ENCODE results near the gene LRP2BP.

The LRP2BP gene

DNA sequence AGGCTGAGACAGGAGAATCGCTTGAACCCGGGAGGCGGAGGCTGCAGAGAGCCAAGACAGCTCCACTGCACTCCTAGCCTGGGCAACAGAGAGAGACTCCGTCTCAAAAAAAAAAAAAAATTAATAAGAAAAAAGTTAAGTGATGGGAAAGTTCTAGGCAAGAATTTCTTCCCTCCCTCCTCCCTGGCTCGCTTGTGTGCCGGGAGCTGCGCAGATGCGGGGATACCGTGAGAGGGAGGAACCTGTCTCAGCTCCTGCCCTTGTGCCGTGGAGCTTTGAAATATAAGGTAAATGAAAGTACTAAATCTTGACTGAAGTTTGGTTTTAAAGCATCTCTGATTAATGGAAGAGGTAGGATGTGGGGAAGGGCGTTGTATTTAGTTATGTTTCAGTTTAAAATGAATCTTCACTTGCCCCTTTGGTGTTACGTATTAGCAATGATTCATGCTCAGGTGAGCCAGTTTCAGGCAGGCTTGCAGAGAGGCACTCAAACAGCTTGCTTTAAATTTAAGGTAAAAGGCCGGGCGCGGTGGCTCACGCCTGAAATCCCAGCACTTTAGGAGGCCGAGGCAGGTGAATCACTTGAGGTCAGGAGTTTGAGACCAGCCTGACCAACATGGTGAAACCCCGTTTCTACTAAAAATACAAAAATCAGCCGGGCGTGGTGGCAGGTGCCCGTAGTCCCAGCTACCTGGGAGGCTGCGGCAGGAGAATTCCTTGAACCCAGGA lies 31.4 kb upstream of the LRP2BP start:
- no peak overlapping the region for H3K4me2 ChIP-seq (ENCODE audit: low read depth, low read length)
- peaks cover 36% of the 10 kb centered on the region for H3K79me2 ChIP-seq (ENCODE audit: low read length)
- no peaks in the 10 kb centered on the region for H3K9me2 ChIP-seq (replicated peaks; ENCODE audit: insufficient read depth, low read length)
- no peak overlapping the region for H3K4me3 ChIP-seq (ENCODE audit: low read length)
- no peak overlapping the region for H3K27ac ChIP-seq (ENCODE audit: low read length)
- no peak for DNase-seq
- no peaks in the 10 kb centered on the region for H4K20me1 ChIP-seq (ENCODE audit: insufficient read depth, low read length)
- no peaks in the 10 kb centered on the region for H3K9me3 ChIP-seq (replicated peaks; ENCODE audit: insufficient read depth, low read length)
- H3F3A ChIP-seq (ENCODE audit: insufficient read depth, low read length): peaks cover 2% of the 10 kb centered on the region; the same call in 1 of the 2 replicates
- no peaks in the 10 kb centered on the region for H3K36me3 ChIP-seq (replicated peaks; ENCODE audit: insufficient read depth, low read length)
- H2AFZ ChIP-seq (ENCODE audit: low read length): no peak overlapping the region
- peaks cover 10% of the 10 kb centered on the region for H3K4me1 ChIP-seq (ENCODE audit: low read length)
- no peaks in the 10 kb centered on the region for H3K27me3 ChIP-seq (replicated peaks; ENCODE audit: insufficient read depth, low read length)
- TF ChIP-seq, protein P1, sequence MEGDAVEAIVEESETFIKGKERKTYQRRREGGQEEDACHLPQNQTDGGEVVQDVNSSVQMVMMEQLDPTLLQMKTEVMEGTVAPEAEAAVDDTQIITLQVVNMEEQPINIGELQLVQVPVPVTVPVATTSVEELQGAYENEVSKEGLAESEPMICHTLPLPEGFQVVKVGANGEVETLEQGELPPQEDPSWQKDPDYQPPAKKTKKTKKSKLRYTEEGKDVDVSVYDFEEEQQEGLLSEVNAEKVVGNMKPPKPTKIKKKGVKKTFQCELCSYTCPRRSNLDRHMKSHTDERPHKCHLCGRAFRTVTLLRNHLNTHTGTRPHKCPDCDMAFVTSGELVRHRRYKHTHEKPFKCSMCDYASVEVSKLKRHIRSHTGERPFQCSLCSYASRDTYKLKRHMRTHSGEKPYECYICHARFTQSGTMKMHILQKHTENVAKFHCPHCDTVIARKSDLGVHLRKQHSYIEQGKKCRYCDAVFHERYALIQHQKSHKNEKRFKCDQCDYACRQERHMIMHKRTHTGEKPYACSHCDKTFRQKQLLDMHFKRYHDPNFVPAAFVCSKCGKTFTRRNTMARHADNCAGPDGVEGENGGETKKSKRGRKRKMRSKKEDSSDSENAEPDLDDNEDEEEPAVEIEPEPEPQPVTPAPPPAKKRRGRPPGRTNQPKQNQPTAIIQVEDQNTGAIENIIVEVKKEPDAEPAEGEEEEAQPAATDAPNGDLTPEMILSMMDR (IDR thresholded peaks at IDR 0.05; ENCODE audit: low read length): no peak
- no peak for TF ChIP-seq EZH2 (optimal IDR thresholded peaks at IDR 0.05; ENCODE audit: low read depth, low read length)
- H3K9ac ChIP-seq (ENCODE audit: low read length): no peak overlapping the region

DNA sequence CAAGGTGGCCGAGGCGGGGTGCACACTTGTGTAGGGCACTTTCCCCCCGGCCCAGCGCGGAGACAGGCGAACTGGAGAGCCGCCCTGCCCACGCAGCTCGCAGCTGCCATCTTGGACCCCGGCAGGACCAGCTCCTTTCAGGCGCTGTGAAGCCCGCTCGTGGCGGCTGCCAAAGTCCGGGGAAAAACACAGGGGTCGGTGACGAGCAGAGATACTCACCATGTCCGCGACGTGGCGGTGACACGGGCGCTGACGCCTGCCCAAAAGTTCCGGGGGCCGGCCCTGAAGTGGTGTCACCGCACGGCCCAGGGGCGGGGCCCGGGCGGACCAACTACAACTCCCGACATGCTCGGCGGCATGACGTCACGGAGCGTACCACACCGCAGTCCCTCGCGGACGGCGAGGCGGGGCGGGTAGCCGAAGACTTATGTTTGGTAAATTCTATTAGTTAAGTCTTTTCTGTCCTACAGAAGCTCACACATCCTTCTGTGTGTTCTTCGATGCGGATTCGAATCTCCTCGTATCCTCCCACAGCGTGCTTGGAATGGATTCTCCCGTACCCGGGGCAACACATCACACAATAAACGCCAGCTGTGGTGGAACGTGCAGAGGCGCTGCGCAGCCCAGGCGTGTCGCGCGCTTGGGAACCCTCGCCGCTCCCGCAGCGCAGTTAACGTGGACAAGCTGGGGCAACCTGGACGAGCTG lies 30.1 kb upstream of the LRP2BP start, which contains the start of gene UFSP2:
UFSP2 (minus strand) TSS at position 318 of the 706 bp plus-strand sequence; CDS start at position 222, 96 bp downstream.
- Histone ChIP-seq H3K27ac (ENCODE audit: low read length) (peak within 1 kb of the TSS; percentile 84), H3K79me2 (ENCODE audit: low read length) (peaks cover 49% of the 10 kb centered on the region), H3K27me3 (replicated peaks; ENCODE audit: insufficient read depth, low read length) (no peaks in the 10 kb centered on the region), H4K20me1 (ENCODE audit: insufficient read depth, low read length) (no peaks in the 10 kb centered on the region), H3K9me3 (replicated peaks; ENCODE audit: insufficient read depth, low read length) (no peaks in the 10 kb centered on the region), H3K9me2 (replicated peaks; ENCODE audit: insufficient read depth, low read length) (no peaks in the 10 kb centered on the region), H3K4me1 (ENCODE audit: low read length) (peaks cover 23% of the 10 kb centered on the region), H3K36me3 (replicated peaks; ENCODE audit: insufficient read depth, low read length) (no peaks in the 10 kb centered on the region; the same call in 1 of the 2 replicates), H3K4me2 (ENCODE audit: low read depth, low read length) (peak within 1 kb of the TSS; percentile 85), H3K4me3 (ENCODE audit: low read length) (peak within 1 kb of the TSS; percentile 83), H3F3A (ENCODE audit: insufficient read depth, low read length) (peaks cover 2% of the 10 kb centered on the region; the same call in 1 of the 2 replicates), H3K9ac (ENCODE audit: low read length) (peak within 1 kb of the TSS; percentile 98), H2AFZ (ENCODE audit: low read length) (peak within 1 kb of the TSS; percentile 91)
- TF ChIP-seq EZH2phosphoT487 (IDR thresholded peaks at IDR 0.05; ENCODE audit: low read length): no peak
- TF ChIP-seq, protein P1 (IDR thresholded peaks at IDR 0.05; ENCODE audit: low read length): no peak
- TF ChIP-seq EZH2 (optimal IDR thresholded peaks at IDR 0.05; ENCODE audit: low read depth, low read length): no peak
- peak; percentile 93 for DNase-seq

DNA sequence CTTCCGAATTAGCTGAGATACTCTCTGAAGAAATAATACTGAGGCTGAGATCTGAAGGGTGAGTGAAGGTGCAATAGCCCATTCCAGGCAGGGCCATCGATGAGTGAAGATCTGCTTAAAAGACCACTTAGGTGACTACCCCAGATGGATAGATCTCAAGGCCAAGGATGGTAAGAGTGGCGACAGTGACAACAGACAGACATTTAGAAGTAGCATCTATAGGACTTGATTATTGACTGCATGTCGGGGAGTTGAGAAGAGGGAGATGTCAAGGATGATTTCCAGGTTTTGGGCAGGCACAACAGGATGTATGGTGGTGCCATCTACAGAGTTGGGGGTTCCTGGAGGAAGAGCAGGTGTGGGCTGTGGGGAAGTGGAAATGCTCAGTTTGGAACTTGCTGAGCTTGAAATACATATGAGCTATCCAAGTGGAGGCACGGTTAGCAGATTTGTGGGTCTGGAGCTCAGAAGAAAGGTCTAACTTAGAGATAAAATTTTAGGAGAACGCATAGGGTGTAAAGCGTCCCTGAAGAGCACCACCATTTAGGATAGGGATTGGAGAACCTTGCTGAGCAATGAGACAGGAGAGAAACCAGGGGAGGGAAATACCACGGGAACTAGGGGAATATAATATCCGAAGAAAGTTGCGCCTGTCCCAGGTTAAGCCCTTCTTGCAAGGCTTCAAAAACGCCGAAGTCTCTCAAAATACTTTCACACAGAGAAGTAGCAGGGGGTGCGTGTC lies 29.4 kb upstream of the LRP2BP start:
- TF ChIP-seq EZH2phosphoT487 (IDR thresholded peaks at IDR 0.05; ENCODE audit: low read length): no peak
- TF ChIP-seq, protein P1 (IDR thresholded peaks at IDR 0.05; ENCODE audit: low read length): no peak
- TF ChIP-seq EZH2 (optimal IDR thresholded peaks at IDR 0.05; ENCODE audit: low read depth, low read length): no peak
- no peaks in the 10 kb centered on the region; the same call in 1 of the 2 replicates for H3K36me3 ChIP-seq (replicated peaks; ENCODE audit: insufficient read depth, low read length)
- no peaks in the 10 kb centered on the region for H3K27me3 ChIP-seq (replicated peaks; ENCODE audit: insufficient read depth, low read length)
- DNase-seq: peak; percentile 34
- H2AFZ ChIP-seq (ENCODE audit: low read length): peak overlapping the region; percentile 91; the same call in 1 of the 2 replicates
- H3K4me2 ChIP-seq (ENCODE audit: low read depth, low read length): peak overlapping the region; percentile 85
- peak overlapping the region; percentile 98 for H3K9ac ChIP-seq (ENCODE audit: low read length)
- no peaks in the 10 kb centered on the region for H3K9me3 ChIP-seq (replicated peaks; ENCODE audit: insufficient read depth, low read length)
- H4K20me1 ChIP-seq (ENCODE audit: insufficient read depth, low read length): no peaks in the 10 kb centered on the region
- H3K4me1 ChIP-seq (ENCODE audit: low read length): peaks cover 31% of the 10 kb centered on the region
- peak overlapping the region; percentile 84 for H3K27ac ChIP-seq (ENCODE audit: low read length)
- H3F3A ChIP-seq (ENCODE audit: insufficient read depth, low read length): peaks cover 2% of the 10 kb centered on the region; the same call in 1 of the 2 replicates
- H3K9me2 ChIP-seq (replicated peaks; ENCODE audit: insufficient read depth, low read length): no peaks in the 10 kb centered on the region
- peak overlapping the region; percentile 83 for H3K4me3 ChIP-seq (ENCODE audit: low read length)
- H3K79me2 ChIP-seq (ENCODE audit: low read length): peaks cover 54% of the 10 kb centered on the region

Data from MM.1S (cell line).